Measurements from ENCODE around the gene COL23A1.
A peak's percentile ranks its signal among the peaks of the same experiment; 100 is the strongest.

The COL23A1 gene

DNA sequence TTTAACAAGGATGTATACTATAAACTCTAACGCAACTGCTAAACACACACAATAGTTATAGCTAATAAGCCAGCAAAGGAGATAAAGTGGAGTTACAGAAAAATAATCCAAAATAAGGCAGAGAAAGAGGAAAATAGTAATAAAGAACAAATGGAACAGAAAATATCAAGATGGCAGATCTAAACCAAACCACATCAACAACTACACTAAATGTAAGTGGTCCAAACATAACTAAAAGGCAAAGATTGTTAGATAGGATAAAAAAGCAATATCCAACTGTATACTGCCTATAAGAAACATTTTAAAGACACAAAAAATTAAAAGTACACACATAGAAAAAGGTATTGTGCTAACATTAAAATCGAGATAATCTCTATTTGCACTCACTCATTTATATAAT lies 5.6 kb upstream of the COL23A1 start (continued):
- TF ChIP-seq ZNF138 (tag by site-specific recombination; IDR thresholded peaks at IDR 0.05; ENCODE audit: borderline replicate concordance), result no peak

- CTCF ChIA-PET, result no interaction called here
- no peak overlapping the region for H3K27ac ChIP-seq (ENCODE audit: extremely low read depth, low read depth, low read length)
- TF ChIP-seq ZNF394 (tag by site-specific recombination; IDR thresholded peaks at IDR 0.05; ENCODE audit: borderline replicate concordance) (no peak), ZNF830 (tag by site-specific recombination; IDR thresholded peaks at IDR 0.05; ENCODE audit: low read depth) (no peak), GLI4 (tag by site-specific recombination; IDR thresholded peaks at IDR 0.05) (no peak), ZNF169 (tag by site-specific recombination; IDR thresholded peaks at IDR 0.05) (no peak), IKZF3 (tag by site-specific recombination; IDR thresholded peaks at IDR 0.05) (no peak), SETDB1 (IDR thresholded peaks at IDR 0.05; ENCODE audit: insufficient read length, low read length) (peak; percentile 91), ZNF610 (tag by site-specific recombination; IDR thresholded peaks at IDR 0.05; ENCODE audit: borderline replicate concordance) (peak; percentile 9; the same call in 1 of the 2 replicates), TRIM28 (IDR thresholded peaks at IDR 0.05; ENCODE audit: borderline replicate concordance, low read length) (peak; percentile 46; the same call in 1 of the 2 replicates)
- TF ChIP-seq, protein P1, sequence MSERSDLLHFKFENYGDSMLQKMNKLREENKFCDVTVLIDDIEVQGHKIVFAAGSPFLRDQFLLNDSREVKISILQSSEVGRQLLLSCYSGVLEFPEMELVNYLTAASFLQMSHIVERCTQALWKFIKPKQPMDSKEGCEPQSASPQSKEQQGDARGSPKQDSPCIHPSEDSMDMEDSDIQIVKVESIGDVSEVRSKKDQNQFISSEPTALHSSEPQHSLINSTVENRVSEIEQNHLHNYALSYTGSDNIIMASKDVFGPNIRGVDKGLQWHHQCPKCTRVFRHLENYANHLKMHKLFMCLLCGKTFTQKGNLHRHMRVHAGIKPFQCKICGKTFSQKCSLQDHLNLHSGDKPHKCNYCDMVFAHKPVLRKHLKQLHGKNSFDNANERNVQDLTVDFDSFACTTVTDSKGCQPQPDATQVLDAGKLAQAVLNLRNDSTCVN (tag by site-specific recombination; optimal IDR thresholded peaks at IDR 0.05), result no peak
- POLR2A ChIA-PET, result no interaction called here
- no peaks in the 10 kb centered on the region for H3K4me1 ChIP-seq (ENCODE audit: control insufficient read depth, insufficient read depth, low read length)
- no peaks in the 10 kb centered on the region for H3K9me3 ChIP-seq (ENCODE audit: control insufficient read depth, insufficient read depth, low read depth, low read length)
- H3K4me3 ChIP-seq (ENCODE audit: low read depth, low read length), result no peak overlapping the region
- peaks cover 4 to 11% of the 10 kb centered on the region in 2 experiments; a peak in 2 of 3 replicates for H3K36me3 ChIP-seq (ENCODE audit: control insufficient read depth in 2 of 2, insufficient read depth in 1 of 2, low read length in 2 of 2)
These were observed 5.0 kb upstream of the COL23A1 start for GRCh38 chr5:178595150-178595549.

DNA sequence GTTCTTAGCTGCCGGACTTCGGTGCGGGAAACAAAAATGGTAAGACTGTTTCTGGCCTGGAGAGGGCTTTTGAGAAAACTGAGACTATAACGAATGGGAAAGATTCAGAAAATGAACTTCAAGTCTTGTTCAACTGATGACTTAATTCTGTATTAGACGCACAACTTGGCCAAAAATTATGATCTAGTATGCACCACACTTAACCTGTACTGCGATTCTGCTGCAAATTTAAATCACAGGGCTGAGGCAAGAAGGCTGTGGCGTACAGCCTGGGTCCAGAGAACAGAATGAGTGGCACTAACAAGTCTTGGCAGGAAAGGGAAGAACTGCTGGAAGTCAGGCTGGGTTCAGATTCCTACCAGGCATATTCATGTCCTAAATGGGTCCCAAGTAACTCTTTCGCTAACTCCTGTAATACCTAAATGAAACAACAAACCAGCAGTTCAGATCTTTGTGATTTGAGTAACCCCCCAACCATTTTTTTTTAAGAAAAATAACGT lies 781 bp upstream of the COL23A1 start:
- no peaks in the 10 kb centered on the region for H3K9me3 ChIP-seq (ENCODE audit: control insufficient read depth, insufficient read depth, low read depth, low read length)
- H3K36me3 ChIP-seq (ENCODE audit: control insufficient read depth in 2 of 2, insufficient read depth in 1 of 2, low read length in 2 of 2), result no peaks in the 10 kb centered on the region
- ChIA-PET POLR2A (no interaction called here), CTCF (interaction anchor here (1.1 to 2.1 kb wide), 3 partner anchors 31 to 339 kb away, joined by 3 to 9 read pairs (median 8); no protein-coding TSS in a partner anchor)
- TF ChIP-seq ZNF785 (tag by site-specific recombination; IDR thresholded peaks at IDR 0.05) (no peak), HOXC10 (CRISPR knock-in tag; IDR thresholded peaks at IDR 0.05) (no peak), ZNF362 (tag by site-specific recombination; IDR thresholded peaks at IDR 0.05) (no peak), KLF16 (tag by site-specific recombination; IDR thresholded peaks at IDR 0.05) (no peak)
- no peak overlapping the region for H3K4me3 ChIP-seq (ENCODE audit: low read depth, low read length)
- peaks cover 3% of the 10 kb centered on the region; the same call in 1 of the 2 replicates for H3K4me1 ChIP-seq (ENCODE audit: control insufficient read depth, insufficient read depth, low read length)
- no peak overlapping the region for H3K27ac ChIP-seq (ENCODE audit: extremely low read depth, low read depth, low read length)

DNA sequence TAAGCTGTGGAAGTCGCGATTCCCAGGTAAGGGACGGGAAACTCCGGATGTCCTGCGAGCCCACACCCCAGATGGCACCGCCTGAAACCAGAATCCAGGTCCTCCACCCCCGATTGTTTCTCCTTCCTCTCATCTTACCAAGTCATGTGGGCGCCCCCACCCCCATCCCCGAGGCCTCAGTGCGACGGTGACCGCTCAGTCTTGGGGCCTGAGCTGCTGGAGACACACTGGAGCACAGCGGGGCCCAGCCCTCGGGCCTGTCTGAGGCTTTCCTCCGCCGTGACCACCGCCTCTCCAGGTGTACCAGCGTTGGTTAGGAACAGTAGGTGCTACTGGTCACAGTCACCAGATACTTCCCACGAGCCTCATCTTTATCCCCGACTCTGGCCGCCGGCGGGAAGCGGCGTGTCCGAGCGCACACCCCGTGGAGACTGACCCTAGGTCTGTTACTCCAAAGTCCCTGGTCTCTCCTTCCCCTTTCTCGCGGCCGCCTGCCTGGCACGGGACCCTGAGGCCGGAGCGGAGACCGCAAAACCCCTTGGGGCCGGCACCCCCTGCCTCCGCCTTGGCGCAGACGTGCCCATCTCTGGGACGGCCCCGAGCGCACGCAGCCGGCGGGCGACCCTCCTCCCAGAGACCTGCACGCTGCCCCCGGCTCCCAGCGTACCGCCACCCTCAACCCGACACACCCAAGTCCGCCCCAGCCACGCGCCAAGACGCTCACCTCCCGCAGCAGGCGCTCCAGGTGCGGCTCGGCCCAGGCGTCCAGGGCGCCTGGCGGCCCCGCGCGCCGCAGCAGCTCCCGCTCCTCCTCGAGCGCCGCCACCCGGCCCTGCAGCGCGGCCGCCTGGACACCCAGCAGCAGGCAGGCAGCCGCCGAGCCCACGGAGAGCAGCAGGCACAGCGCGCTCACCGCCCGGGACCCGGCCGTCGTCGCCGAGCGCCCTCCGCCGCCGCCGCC lies 733 bp downstream of the COL23A1 start:
- ChIA-PET POLR2A (no interaction called here), CTCF (interaction anchor here (0.6 to 2.1 kb wide), 12 partner anchors 32 to 687 kb away, joined by 3 to 9 read pairs (median 3); no protein-coding TSS in a partner anchor)
- H3K9me3 ChIP-seq (ENCODE audit: control insufficient read depth, insufficient read depth, low read depth, low read length), result no peaks in the 10 kb centered on the region
- H3K4me3 ChIP-seq (ENCODE audit: low read depth, low read length), result peak overlapping the region; percentile 35; the same call in 1 of the 2 replicates
- peaks cover 3% of the 10 kb centered on the region; the same call in 1 of the 2 replicates for H3K4me1 ChIP-seq (ENCODE audit: control insufficient read depth, insufficient read depth, low read length)
- H3K27ac ChIP-seq (ENCODE audit: extremely low read depth, low read depth, low read length), result no peak overlapping the region; the same call in 1 of the 2 replicates
- H3K36me3 ChIP-seq (ENCODE audit: control insufficient read depth in 2 of 2, insufficient read depth in 1 of 2, low read length in 2 of 2), result no peaks in the 10 kb centered on the region
- no peak for TF ChIP-seq YY2 (tag by site-specific recombination; IDR thresholded peaks at IDR 0.05)
- TF ChIP-seq EGR2 (tag by site-specific recombination; IDR thresholded peaks at IDR 0.05; ENCODE audit: low read depth), result 0 out of 2 replicates have a peak, but pooled peaks have one; percentile 12
- no peak for TF ChIP-seq ZNF837 (tag by site-specific recombination; IDR thresholded peaks at IDR 0.05)
- no peak for TF ChIP-seq ZNF239 (tag by site-specific recombination; IDR thresholded peaks at IDR 0.05)
- no peak for TF ChIP-seq ZNF37A (tag by site-specific recombination; IDR thresholded peaks at IDR 0.05)
- TF ChIP-seq PRDM10 (tag by site-specific recombination; IDR thresholded peaks at IDR 0.05), result no peak
- TF ChIP-seq, protein P2, sequence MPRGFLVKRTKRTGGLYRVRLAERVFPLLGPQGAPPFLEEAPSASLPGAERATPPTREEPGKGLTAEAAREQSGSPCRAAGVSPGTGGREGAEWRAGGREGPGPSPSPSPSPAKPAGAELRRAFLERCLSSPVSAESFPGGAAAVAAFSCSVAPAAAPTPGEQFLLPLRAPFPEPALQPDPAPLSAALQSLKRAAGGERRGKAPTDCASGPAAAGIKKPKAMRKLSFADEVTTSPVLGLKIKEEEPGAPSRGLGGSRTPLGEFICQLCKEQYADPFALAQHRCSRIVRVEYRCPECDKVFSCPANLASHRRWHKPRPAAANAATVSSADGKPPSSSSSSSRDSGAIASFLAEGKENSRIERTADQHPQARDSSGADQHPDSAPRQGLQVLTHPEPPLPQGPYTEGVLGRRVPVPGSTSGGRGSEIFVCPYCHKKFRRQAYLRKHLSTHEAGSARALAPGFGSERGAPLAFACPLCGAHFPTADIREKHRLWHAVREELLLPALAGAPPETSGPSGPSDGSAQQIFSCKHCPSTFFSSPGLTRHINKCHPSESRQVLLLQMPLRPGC (tag by site-specific recombination; IDR thresholded peaks at IDR 0.05), result no peak

Measured in HEK293 (cell line).